HEK293 (cell line): ENCODE data around the gene MEFV.
A peak's percentile ranks its signal among the peaks of the same experiment; 100 is the strongest.

Source experiments
- GLIS2 ChIP-seq: fragments of 450-650 bp; formaldehyde crosslinking; IDR thresholded peaks from 2 replicates; pipeline ENCODE4 v1.5.1; 2016; ENCODE audit warnings: missing biosample characterization, missing genetic modification characterization
- HOXA7 ChIP-seq: sonication (generic); formaldehyde crosslinking; IDR thresholded peaks from 2 replicates; pipeline ENCODE4 v1.8.1; 2022; ENCODE audit warnings: missing genetic modification reagents, borderline replicate concordance
- KLF16 ChIP-seq: fragments of 450-650 bp; formaldehyde crosslinking; IDR thresholded peaks from 2 replicates; pipeline ENCODE4 v1.5.1; 2017; ENCODE audit warnings: missing biosample characterization, missing genetic modification characterization
- OVOL3 ChIP-seq: fragments of 450-650 bp; formaldehyde crosslinking; IDR thresholded peaks from 2 replicates; pipeline ENCODE4 v1.5.1; 2016; ENCODE audit warnings: missing biosample characterization, missing genetic modification characterization
- PRDM1 ChIP-seq: fragments of 450-650 bp; formaldehyde crosslinking; IDR thresholded peaks from 2 replicates; pipeline ENCODE4; 2016; ENCODE audit warnings: missing biosample characterization, missing genetic modification characterization
- YY1 ChIP-seq: fragments of 450-650 bp; formaldehyde crosslinking; IDR thresholded peaks from 2 replicates; pipeline ENCODE4 v1.5.1; 2018; ENCODE audit warnings: missing biosample characterization, missing genetic modification characterization
- ZBTB17 ChIP-seq: fragments of 450-650 bp; formaldehyde crosslinking; IDR thresholded peaks from 2 replicates; pipeline ENCODE4 v1.5.1; 2016; ENCODE audit warnings: missing biosample characterization, missing genetic modification characterization
- ZBTB20 ChIP-seq: fragments of 450-650 bp; formaldehyde crosslinking; IDR thresholded peaks from 2 replicates; pipeline ENCODE4 v1.5.1; 2016; ENCODE audit warnings: missing biosample characterization, missing genetic modification characterization
- ZBTB49 ChIP-seq: fragments of 450-650 bp; formaldehyde crosslinking; IDR thresholded peaks from 2 replicates; pipeline ENCODE4 v1.5.1; 2016; ENCODE audit warnings: missing biosample characterization, missing genetic modification characterization, low read depth
- ZBTB7A ChIP-seq: fragments of 450-650 bp; formaldehyde crosslinking; IDR thresholded peaks from 2 replicates; pipeline ENCODE4 v1.5.1; 2016; ENCODE audit warnings: low read depth, missing biosample characterization, missing genetic modification characterization
- ZFP3 ChIP-seq: fragments of 450-650 bp; formaldehyde crosslinking; IDR thresholded peaks from 2 replicates; pipeline ENCODE4 v1.5.1; 2016; ENCODE audit warnings: low read depth, missing biosample characterization, missing genetic modification characterization
- ZNF138 ChIP-seq: fragments of 450-650 bp; formaldehyde crosslinking; IDR thresholded peaks from 2 replicates; pipeline ENCODE4 v1.5.1; 2016; ENCODE audit warnings: missing biosample characterization, missing genetic modification characterization, borderline replicate concordance
- ZNF169 ChIP-seq: fragments of 450-650 bp; formaldehyde crosslinking; IDR thresholded peaks from 2 replicates; pipeline ENCODE4 v1.5.1; 2016; ENCODE audit warnings: missing biosample characterization, missing genetic modification characterization
- ZNF19 ChIP-seq: fragments of 450-650 bp; formaldehyde crosslinking; IDR thresholded peaks from 2 replicates; pipeline ENCODE4; 2016; ENCODE audit warnings: missing biosample characterization, missing genetic modification characterization, low read depth
- ZNF202 ChIP-seq: fragments of 450-650 bp; formaldehyde crosslinking; IDR thresholded peaks from 2 replicates; pipeline ENCODE4 v1.5.1; 2016; ENCODE audit warnings: missing biosample characterization, missing genetic modification characterization, borderline replicate concordance
- ZNF214 ChIP-seq: fragments of 450-650 bp; formaldehyde crosslinking; IDR thresholded peaks from 2 replicates; pipeline ENCODE4 v1.5.1; 2017; ENCODE audit warnings: missing biosample characterization, mild to moderate bottlenecking, missing genetic modification characterization, borderline replicate concordance
- ZNF239 ChIP-seq: fragments of 450-650 bp; formaldehyde crosslinking; IDR thresholded peaks from 2 replicates; pipeline ENCODE4 v1.5.1; 2016; ENCODE audit warnings: missing biosample characterization, missing genetic modification characterization
- ZNF341 ChIP-seq: fragments of 450-650 bp; formaldehyde crosslinking; IDR thresholded peaks from 2 replicates; pipeline ENCODE4; 2016; ENCODE audit warnings: low read depth, missing biosample characterization, missing genetic modification characterization
- ZNF391 ChIP-seq: fragments of 450-650 bp; formaldehyde crosslinking; IDR thresholded peaks from 2 replicates; pipeline ENCODE4 v1.5.1; 2016; ENCODE audit warnings: low read depth, missing biosample characterization, missing genetic modification characterization, borderline replicate concordance
- ZNF488 ChIP-seq: fragments of 450-650 bp; formaldehyde crosslinking; IDR thresholded peaks from 2 replicates; pipeline ENCODE4 v1.5.1; 2016; ENCODE audit warnings: missing biosample characterization, missing genetic modification characterization
- ZNF514 ChIP-seq: fragments of 450-650 bp; formaldehyde crosslinking; IDR thresholded peaks from 2 replicates; pipeline ENCODE4 v1.5.1; 2016; ENCODE audit warnings: missing biosample characterization, missing genetic modification characterization
- ZNF521 ChIP-seq: fragments of 450-650 bp; formaldehyde crosslinking; IDR thresholded peaks from 2 replicates; pipeline ENCODE4 v1.5.1; 2017; ENCODE audit warnings: missing biosample characterization, mild to moderate bottlenecking, missing genetic modification characterization
- ZNF560 ChIP-seq: fragments of 450-650 bp; formaldehyde crosslinking; IDR thresholded peaks from 2 replicates; pipeline ENCODE4 v1.5.1; 2017; ENCODE audit warnings: missing biosample characterization, missing genetic modification characterization, borderline replicate concordance
- ZNF610 ChIP-seq: fragments of 450-650 bp; formaldehyde crosslinking; IDR thresholded peaks from 2 replicates; pipeline ENCODE4 v1.5.1; 2016; ENCODE audit warnings: missing biosample characterization, missing genetic modification characterization, borderline replicate concordance
- ZNF658 ChIP-seq: fragments of 450-650 bp; formaldehyde crosslinking; IDR thresholded peaks from 2 replicates; pipeline ENCODE4; 2016; ENCODE audit warnings: missing biosample characterization, missing genetic modification characterization
- ZNF776 ChIP-seq: fragments of 450-650 bp; formaldehyde crosslinking; IDR thresholded peaks from 2 replicates; pipeline ENCODE4 v1.5.0; 2017; ENCODE audit warnings: missing biosample characterization, missing genetic modification characterization, borderline replicate concordance
- ZNF777 ChIP-seq: fragments of 450-650 bp; formaldehyde crosslinking; IDR thresholded peaks from 2 replicates; pipeline ENCODE4 v1.5.1; 2017; ENCODE audit warnings: missing biosample characterization, missing genetic modification characterization, borderline replicate concordance
- TF ChIP-seq, protein P1 (sequence below): fragments of 450-650 bp; formaldehyde crosslinking; IDR thresholded peaks from 2 replicates; pipeline ENCODE4 v1.5.1; 2016; ENCODE audit warnings: missing biosample characterization, missing genetic modification characterization
- TF ChIP-seq, protein P2 (sequence below): fragments of 450-650 bp; formaldehyde crosslinking; IDR thresholded peaks from 2 replicates; pipeline ENCODE4 v1.5.1; 2017; ENCODE audit warnings: missing biosample characterization, missing genetic modification characterization
- TF ChIP-seq, protein P3 (sequence below): fragments of 450-650 bp; formaldehyde crosslinking; IDR thresholded peaks from 2 replicates; pipeline ENCODE4 v1.5.1; 2016; ENCODE audit warnings: missing biosample characterization, missing genetic modification characterization, borderline replicate concordance
- TF ChIP-seq, protein P4 (sequence below): fragments of 450-650 bp; formaldehyde crosslinking; IDR thresholded peaks from 2 replicates; pipeline ENCODE4 v1.5.1; 2016; ENCODE audit warnings: missing biosample characterization, missing genetic modification characterization

Gene MEFV

DNA sequence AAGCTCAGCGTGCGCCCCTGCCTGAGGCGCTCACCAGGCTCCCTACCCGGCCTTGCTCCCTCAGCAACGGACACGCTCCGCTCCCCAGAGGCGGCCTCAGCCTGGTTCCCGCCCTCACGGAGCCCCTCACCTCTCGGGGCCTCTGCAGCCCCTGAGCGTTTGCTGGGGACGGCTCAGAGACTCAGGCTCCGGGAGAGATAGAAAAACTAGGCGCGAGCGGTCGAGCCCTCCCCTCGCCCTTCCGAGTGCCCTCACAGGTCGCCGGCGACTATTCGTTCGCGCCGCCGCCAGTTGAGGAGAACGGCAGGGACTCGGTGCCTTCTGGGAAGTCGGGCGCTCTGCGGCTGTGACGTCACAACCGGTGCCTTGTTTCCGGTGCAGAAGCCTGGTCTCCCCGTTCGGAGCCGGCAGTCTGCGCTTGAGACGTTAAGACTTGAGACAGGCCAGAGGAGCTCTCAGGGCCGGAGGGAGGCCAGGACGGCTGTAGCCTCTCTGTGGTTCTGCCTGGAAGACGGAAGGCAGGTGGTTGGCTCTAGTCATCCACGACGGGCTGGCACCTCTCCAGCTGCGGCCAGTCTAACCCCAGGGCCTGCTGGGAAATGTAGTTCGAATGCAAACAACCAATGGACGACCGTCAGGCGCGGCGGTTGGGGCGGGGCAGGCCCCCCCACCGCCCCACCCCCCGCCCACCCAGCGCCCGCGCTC lies 21.4 kb downstream of the MEFV start, which contains the start of gene ZNF200 (continued):
- TF ChIP-seq, protein P1, sequence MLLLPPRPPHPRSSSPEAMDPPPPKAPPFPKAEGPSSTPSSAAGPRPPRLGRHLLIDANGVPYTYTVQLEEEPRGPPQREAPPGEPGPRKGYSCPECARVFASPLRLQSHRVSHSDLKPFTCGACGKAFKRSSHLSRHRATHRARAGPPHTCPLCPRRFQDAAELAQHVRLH (tag by site-specific recombination), result peak; percentile 85
- TF ChIP-seq ZNF341 (tag by site-specific recombination), result peak; percentile 60
- no peak for TF ChIP-seq ZNF776 (tag by site-specific recombination)
- peak; percentile 82; the same call in 1 of the 2 replicates for TF ChIP-seq ZNF777 (tag by site-specific recombination)
- TF ChIP-seq PRDM1, result no peak
- no peak for TF ChIP-seq ZNF239 (tag by site-specific recombination)
- no peak for TF ChIP-seq ZNF488
- TF ChIP-seq ZNF560 (tag by site-specific recombination), result no peak
- TF ChIP-seq ZNF202, result no peak
- TF ChIP-seq YY1 (tag by site-specific recombination), result peak; percentile 61
- no peak for TF ChIP-seq ZNF214 (tag by site-specific recombination)
- peak; percentile 92 for TF ChIP-seq ZBTB17 (tag by site-specific recombination)
- TF ChIP-seq ZNF19, result no peak
- no peak for TF ChIP-seq ZNF169
- no peak for TF ChIP-seq HOXA7 (CRISPR knock-in tag)
- TF ChIP-seq ZNF610 (tag by site-specific recombination), result no peak; the same call in 1 of the 2 replicates
- TF ChIP-seq ZBTB7A (tag by site-specific recombination), result no peak
- TF ChIP-seq ZNF391 (tag by site-specific recombination), result no peak
- TF ChIP-seq, protein P2, sequence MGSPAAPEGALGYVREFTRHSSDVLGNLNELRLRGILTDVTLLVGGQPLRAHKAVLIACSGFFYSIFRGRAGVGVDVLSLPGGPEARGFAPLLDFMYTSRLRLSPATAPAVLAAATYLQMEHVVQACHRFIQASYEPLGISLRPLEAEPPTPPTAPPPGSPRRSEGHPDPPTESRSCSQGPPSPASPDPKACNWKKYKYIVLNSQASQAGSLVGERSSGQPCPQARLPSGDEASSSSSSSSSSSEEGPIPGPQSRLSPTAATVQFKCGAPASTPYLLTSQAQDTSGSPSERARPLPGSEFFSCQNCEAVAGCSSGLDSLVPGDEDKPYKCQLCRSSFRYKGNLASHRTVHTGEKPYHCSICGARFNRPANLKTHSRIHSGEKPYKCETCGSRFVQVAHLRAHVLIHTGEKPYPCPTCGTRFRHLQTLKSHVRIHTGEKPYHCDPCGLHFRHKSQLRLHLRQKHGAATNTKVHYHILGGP (tag by site-specific recombination), result no peak
- no peak for TF ChIP-seq ZNF521 (tag by site-specific recombination)
- TF ChIP-seq ZBTB20 (tag by site-specific recombination), result peak; percentile 68; the same call in 1 of the 2 replicates
- TF ChIP-seq, protein P3, sequence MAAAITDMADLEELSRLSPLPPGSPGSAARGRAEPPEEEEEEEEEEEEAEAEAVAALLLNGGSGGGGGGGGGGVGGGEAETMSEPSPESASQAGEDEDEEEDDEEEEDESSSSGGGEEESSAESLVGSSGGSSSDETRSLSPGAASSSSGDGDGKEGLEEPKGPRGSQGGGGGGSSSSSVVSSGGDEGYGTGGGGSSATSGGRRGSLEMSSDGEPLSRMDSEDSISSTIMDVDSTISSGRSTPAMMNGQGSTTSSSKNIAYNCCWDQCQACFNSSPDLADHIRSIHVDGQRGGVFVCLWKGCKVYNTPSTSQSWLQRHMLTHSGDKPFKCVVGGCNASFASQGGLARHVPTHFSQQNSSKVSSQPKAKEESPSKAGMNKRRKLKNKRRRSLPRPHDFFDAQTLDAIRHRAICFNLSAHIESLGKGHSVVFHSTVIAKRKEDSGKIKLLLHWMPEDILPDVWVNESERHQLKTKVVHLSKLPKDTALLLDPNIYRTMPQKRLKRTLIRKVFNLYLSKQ (tag by site-specific recombination), result no peak
- TF ChIP-seq, protein P4, sequence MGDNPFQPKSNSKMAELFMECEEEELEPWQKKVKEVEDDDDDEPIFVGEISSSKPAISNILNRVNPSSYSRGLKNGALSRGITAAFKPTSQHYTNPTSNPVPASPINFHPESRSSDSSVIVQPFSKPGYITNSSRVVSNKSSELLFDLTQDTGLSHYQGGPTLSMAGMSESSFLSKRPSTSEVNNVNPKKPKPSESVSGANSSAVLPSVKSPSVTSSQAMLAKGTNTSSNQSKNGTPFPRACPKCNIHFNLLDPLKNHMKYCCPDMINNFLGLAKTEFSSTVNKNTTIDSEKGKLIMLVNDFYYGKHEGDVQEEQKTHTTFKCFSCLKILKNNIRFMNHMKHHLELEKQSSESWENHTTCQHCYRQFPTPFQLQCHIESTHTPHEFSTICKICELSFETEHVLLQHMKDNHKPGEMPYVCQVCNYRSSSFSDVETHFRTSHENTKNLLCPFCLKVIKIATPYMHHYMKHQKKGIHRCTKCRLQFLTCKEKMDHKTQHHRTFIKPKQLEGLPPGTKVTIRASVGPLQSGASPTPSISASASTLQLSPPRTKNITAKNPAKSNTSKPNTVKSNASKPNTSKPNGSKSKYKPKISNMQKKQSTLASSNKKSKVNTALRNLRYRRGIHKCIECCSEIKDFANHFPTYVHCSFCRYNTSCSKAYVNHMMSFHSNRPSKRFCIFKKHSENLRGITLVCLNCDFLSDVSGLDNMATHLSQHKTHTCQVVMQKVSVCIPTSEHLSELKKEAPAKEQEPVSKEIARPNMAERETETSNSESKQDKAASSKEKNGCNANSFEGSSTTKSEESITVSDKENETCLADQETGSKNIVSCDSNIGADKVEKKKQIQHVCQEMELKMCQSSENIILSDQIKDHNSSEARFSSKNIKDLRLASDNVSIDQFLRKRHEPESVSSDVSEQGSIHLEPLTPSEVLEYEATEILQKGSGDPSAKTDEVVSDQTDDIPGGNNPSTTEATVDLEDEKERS (tag by site-specific recombination), result no peak
- no peak; the same call in 1 of the 2 replicates for TF ChIP-seq KLF16
- TF ChIP-seq ZBTB49 (tag by site-specific recombination), result no peak
- no peak for TF ChIP-seq OVOL3 (tag by site-specific recombination)
- TF ChIP-seq ZNF514 (tag by site-specific recombination), result no peak
- TF ChIP-seq ZFP3 (tag by site-specific recombination), result no peak
- TF ChIP-seq ZNF138 (tag by site-specific recombination), result no peak
- TF ChIP-seq ZNF658, result no peak
- TF ChIP-seq GLIS2, result no peak
